ENCODE data around the gene TRMT44. TPM values are rescaled to one million over a fixed set of nuclear protein-coding genes. Genes with fewer than 3 reads are reported as not detected.
A peak's percentile ranks its signal among the peaks of the same experiment; 100 is the strongest.

The TRMT44 gene
- total and polyA plus RNA-seq, 2 of the 4 experiments (the other 2 are of a cell fraction) = 7.3 to 8.1 TPM

- Histone ChIP-seq H3K9me3 (ENCODE audit: control insufficient read depth, insufficient read depth, low read length) (no peaks in the 10 kb centered on the region), H3K4me2 (ENCODE audit: low read depth, low read length) (peak overlapping the region; percentile 97), H4K91ac (ENCODE audit: insufficient read depth, low read depth, low read length) (no peak overlapping the region), H3K36me3 (ENCODE audit: control insufficient read depth, insufficient read depth, low read length) (no peaks in the 10 kb centered on the region), H3K9me1 (ENCODE audit: insufficient read depth, low read length) (no peaks in the 10 kb centered on the region), H4K8ac (ENCODE audit: low read depth in 2 of 2, low read length in 2 of 2) (no peak overlapping the region), H3K4me3 (ENCODE audit: insufficient read depth, low read depth, low read length) (peak overlapping the region; percentile 82), H3K27me3 (ENCODE audit: control insufficient read depth, insufficient read depth, low read length) (no peaks in the 10 kb centered on the region), H2AFZ (replicated peaks; ENCODE audit: low read length, poor library complexity) (no peak overlapping the region), H4K5ac (ENCODE audit: low read depth, low read length) (no peak overlapping the region), H3K23ac (ENCODE audit: low read depth, low read length) (no peak overlapping the region), H3K56ac (ENCODE audit: extremely low read depth, insufficient read depth, low read length) (no peak overlapping the region), H3K18ac (ENCODE audit: low read depth, low read length) (no peak overlapping the region), H2AK9ac (replicated peaks; ENCODE audit: low read depth, low read length, poor library complexity) (no peak overlapping the region), H3K4ac (ENCODE audit: low read depth, low read length) (peak overlapping the region; percentile 73; the same call in 1 of the 2 replicates), H2AK5ac (ENCODE audit: low read depth, low read length) (no peak overlapping the region), H4K20me1 (ENCODE audit: insufficient read depth, low read length) (peaks cover 4% of the 10 kb centered on the region; the same call in 1 of the 2 replicates), H2BK20ac (ENCODE audit: low read depth, low read length) (no peak overlapping the region), H3K79me1 (ENCODE audit: low read depth in 1 of 2, low read length in 2 of 2) (peaks cover 18 to 33% of the 10 kb centered on the region in 2 experiments), H2BK15ac (ENCODE audit: low read depth, low read length) (no peak overlapping the region), H3K27ac (ENCODE audit: insufficient read depth, low read length) (no peak overlapping the region), H3K9ac (ENCODE audit: low read depth, low read length) (no peak overlapping the region), H2BK120ac (ENCODE audit: low read depth, low read length) (no peak overlapping the region), H3K14ac (replicated peaks; ENCODE audit: low read depth, low read length) (no peak overlapping the region), H2BK5ac (ENCODE audit: low read depth, low read length, poor library complexity, severe bottlenecking) (no peak overlapping the region), H3K4me1 (ENCODE audit: control insufficient read depth, insufficient read depth, low read length) (0 out of 2 replicates have a peak, but pooled peaks cover 1% of the 10 kb centered on the region)
- dilution Hi-C loops (cut with HindIII; ENCODE audit: low sequenced_read_pairs, unreplicated experiment) = no loop called here
- CTCF ChIA-PET = interaction anchor here (0.8 to 1.1 kb wide), 2 partner anchors 8 to 10 kb away, joined by 3 read pairs; no protein-coding TSS in a partner anchor
- BruUV-seq (replicated peaks) = no TSS peak
- in situ Hi-C loops (cut with MboI; ENCODE audit: low sequenced_read_pairs) = loop anchor here (25.0 kb wide), 1 partner anchor 1660 kb away; no protein-coding TSS in a partner anchor
- TF ChIP-seq CHD1 (IDR thresholded peaks at IDR 0.05; ENCODE audit: low read depth, low read length) = no peak
- no peak for TF ChIP-seq CTCF (conservative IDR thresholded peaks at IDR 0.05; ENCODE audit: low read depth, low read length)
- TF ChIP-seq MXI1 (IDR thresholded peaks at IDR 0.05; ENCODE audit: borderline replicate concordance, low read depth, low read length) = no peak
- TF ChIP-seq RFX5 (IDR thresholded peaks at IDR 0.05; ENCODE audit: low read depth, low read length) = no peak
- TF ChIP-seq, protein P1, sequence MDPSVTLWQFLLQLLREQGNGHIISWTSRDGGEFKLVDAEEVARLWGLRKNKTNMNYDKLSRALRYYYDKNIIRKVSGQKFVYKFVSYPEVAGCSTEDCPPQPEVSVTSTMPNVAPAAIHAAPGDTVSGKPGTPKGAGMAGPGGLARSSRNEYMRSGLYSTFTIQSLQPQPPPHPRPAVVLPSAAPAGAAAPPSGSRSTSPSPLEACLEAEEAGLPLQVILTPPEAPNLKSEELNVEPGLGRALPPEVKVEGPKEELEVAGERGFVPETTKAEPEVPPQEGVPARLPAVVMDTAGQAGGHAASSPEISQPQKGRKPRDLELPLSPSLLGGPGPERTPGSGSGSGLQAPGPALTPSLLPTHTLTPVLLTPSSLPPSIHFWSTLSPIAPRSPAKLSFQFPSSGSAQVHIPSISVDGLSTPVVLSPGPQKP (IDR thresholded peaks at IDR 0.05; ENCODE audit: borderline replicate concordance, low read depth, low read length) = no peak
- no peak for TF ChIP-seq FOS (IDR thresholded peaks at IDR 0.05; ENCODE audit: low read depth, low read length)
- TF ChIP-seq RCOR1 (IDR thresholded peaks at IDR 0.05; ENCODE audit: insufficient replicate concordance, low read length) = no peak
- no peak for TF ChIP-seq SMC3 (IDR thresholded peaks at IDR 0.05; ENCODE audit: low read depth, low read length)
- TF ChIP-seq NFE2L2 (IDR thresholded peaks at IDR 0.05; ENCODE audit: low read depth, low read length) = no peak
- no peak for DNase-seq
- POLR2A ChIA-PET (ENCODE audit: unreplicated experiment) = no interaction called here
- intact Hi-C loops (cut with micrococcal nuclease) = no loop called here
- no peak for ATAC-seq (ENCODE audit: low read depth)
- 81% methylated on average over 9 of the region's 17 CpGs; no CpG with 5 or more reads in 1 of the 2 experiments for WGBS, 2 experiments (ENCODE audit: extremely low coverage in 2 of 2, insufficient read length in 1 of 2)
Observed at GRCh38 chr4:8427262-8427661, 13.3 kb upstream of the TRMT44 start.
